NB4 (cell line): ENCODE data around the gene KRTAP12-3.

Source experiments
- CTCF ChIP-seq: IDR thresholded peaks from one replicate; pipeline ENCODE4 v1.5.1; 2012; ENCODE audit warnings: low read depth, low read length
- POLR2A ChIP-seq: IDR thresholded peaks from 2 replicates; pipeline ENCODE4 v1.6.1; 2011; ENCODE audit warnings: mild to moderate bottlenecking; ENCODE audit not compliant: insufficient read length; ENCODE audit errors: extremely low read depth

GRCh38 chr21:44692798-44693512 is 35.2 kb downstream of the KRTAP12-3 start:
- TF ChIP-seq CTCF (no peak), POLR2A (no peak)
